ENCODE measurements around the gene STPG1.

DNA sequence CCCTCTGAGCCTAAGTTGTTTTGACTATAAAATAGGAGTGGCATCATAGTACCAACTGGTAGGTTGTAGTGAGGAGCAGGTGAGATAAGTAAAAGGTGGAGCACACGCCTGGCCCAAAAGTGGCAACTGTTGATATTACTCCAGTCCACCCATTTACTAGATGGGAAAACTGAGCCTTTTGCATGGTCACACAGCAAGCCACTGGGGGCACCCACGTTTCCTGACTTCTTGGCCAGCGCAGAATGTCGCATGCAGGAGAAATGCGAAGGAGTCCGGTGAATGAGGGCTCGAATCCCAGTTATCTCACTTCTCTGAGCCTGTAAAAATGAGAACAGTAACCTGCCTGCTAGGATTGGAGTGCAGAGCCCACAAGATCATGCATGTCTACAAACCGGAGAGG is 73.6 kb downstream of the STPG1 start:
- TF ChIP-seq EZH2 (IDR thresholded peaks at IDR 0.05; ENCODE audit: borderline replicate concordance, insufficient read depth, low read length, poor library complexity, severe bottlenecking) (no peak), EP300 (conservative IDR thresholded peaks at IDR 0.05; ENCODE audit: poor library complexity, severe bottlenecking) (no peak), MXI1 (conservative IDR thresholded peaks at IDR 0.05; ENCODE audit: poor library complexity, severe bottlenecking) (no peak), SMC3 (conservative IDR thresholded peaks at IDR 0.05; ENCODE audit: poor library complexity) (no peak), RAD21 (conservative IDR thresholded peaks at IDR 0.05) (no peak)
- TF ChIP-seq, protein P1, sequence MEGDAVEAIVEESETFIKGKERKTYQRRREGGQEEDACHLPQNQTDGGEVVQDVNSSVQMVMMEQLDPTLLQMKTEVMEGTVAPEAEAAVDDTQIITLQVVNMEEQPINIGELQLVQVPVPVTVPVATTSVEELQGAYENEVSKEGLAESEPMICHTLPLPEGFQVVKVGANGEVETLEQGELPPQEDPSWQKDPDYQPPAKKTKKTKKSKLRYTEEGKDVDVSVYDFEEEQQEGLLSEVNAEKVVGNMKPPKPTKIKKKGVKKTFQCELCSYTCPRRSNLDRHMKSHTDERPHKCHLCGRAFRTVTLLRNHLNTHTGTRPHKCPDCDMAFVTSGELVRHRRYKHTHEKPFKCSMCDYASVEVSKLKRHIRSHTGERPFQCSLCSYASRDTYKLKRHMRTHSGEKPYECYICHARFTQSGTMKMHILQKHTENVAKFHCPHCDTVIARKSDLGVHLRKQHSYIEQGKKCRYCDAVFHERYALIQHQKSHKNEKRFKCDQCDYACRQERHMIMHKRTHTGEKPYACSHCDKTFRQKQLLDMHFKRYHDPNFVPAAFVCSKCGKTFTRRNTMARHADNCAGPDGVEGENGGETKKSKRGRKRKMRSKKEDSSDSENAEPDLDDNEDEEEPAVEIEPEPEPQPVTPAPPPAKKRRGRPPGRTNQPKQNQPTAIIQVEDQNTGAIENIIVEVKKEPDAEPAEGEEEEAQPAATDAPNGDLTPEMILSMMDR (IDR thresholded peaks at IDR 0.05; ENCODE audit: poor library complexity, severe bottlenecking) = no peak
- TF ChIP-seq, protein P2, sequence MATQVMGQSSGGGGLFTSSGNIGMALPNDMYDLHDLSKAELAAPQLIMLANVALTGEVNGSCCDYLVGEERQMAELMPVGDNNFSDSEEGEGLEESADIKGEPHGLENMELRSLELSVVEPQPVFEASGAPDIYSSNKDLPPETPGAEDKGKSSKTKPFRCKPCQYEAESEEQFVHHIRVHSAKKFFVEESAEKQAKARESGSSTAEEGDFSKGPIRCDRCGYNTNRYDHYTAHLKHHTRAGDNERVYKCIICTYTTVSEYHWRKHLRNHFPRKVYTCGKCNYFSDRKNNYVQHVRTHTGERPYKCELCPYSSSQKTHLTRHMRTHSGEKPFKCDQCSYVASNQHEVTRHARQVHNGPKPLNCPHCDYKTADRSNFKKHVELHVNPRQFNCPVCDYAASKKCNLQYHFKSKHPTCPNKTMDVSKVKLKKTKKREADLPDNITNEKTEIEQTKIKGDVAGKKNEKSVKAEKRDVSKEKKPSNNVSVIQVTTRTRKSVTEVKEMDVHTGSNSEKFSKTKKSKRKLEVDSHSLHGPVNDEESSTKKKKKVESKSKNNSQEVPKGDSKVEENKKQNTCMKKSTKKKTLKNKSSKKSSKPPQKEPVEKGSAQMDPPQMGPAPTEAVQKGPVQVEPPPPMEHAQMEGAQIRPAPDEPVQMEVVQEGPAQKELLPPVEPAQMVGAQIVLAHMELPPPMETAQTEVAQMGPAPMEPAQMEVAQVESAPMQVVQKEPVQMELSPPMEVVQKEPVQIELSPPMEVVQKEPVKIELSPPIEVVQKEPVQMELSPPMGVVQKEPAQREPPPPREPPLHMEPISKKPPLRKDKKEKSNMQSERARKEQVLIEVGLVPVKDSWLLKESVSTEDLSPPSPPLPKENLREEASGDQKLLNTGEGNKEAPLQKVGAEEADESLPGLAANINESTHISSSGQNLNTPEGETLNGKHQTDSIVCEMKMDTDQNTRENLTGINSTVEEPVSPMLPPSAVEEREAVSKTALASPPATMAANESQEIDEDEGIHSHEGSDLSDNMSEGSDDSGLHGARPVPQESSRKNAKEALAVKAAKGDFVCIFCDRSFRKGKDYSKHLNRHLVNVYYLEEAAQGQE (IDR thresholded peaks at IDR 0.05; ENCODE audit: borderline replicate concordance) = no peak

Measured in neural cell (in vitro differentiated cells).